Activated T-cell treated with anti-CD3 and anti-CD28 coated beads, Interleukin-2, amount 50 U/mL, for 24 hours (primary cell): Measurements from ENCODE around the gene ICAM4.

Experiments
- DNase-seq: peaks from one replicate; pipeline ENCODE4 v3.0.0-alpha.2; 2020
- H3K27ac Mint-ChIP-seq: 2 replicates; pipeline ENCODE4 v1.8.0; 2020; ENCODE audit warnings: mild to moderate bottlenecking, mixed read lengths
- H3K27me3 Mint-ChIP-seq: 2 replicates; pipeline ENCODE4 v1.8.0; 2020; ENCODE audit warnings: mixed read lengths
- H3K36me3 Mint-ChIP-seq: 2 replicates; pipeline ENCODE4 v1.8.0; 2020; ENCODE audit warnings: low read depth, mixed read lengths
- H3K4me1 Mint-ChIP-seq: 2 replicates; pipeline ENCODE4 v1.8.0; 2020; ENCODE audit warnings: low read depth, mixed read lengths
- H3K4me3 Mint-ChIP-seq: 2 replicates; pipeline ENCODE4 v1.8.0; 2020; ENCODE audit warnings: mild to moderate bottlenecking, moderate library complexity, mixed read lengths
- H3K9me3 Mint-ChIP-seq: 2 replicates; pipeline ENCODE4 v1.8.0; 2020; ENCODE audit warnings: mixed read lengths

The ICAM4 gene

DNA sequence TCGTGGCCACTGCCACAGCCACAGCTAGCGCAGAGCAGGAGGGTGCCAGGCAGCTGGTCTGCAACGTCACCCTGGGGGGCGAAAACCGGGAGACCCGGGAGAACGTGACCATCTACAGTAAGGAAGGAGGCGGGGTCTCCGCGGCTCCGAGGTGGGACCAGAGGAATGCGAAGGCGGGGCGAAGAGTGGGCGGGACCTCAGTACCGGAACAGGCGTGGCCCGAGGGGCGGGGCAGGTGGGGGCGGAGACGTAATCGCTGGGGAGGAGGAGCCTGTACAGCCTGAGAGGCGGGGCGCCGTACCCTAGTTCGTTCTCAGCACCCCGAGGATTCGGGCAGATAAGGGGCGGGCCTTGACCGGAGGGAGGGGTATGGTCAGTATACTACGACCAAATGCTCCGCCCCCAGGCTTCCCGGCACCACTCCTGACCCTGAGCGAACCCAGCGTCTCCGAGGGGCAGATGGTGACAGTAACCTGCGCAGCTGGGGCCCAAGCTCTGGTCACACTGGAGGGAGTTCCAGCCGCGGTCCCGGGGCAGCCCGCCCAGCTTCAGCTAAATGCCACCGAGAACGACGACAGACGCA is 5.5 kb downstream of the ICAM4 start:
- Mint-ChIP-seq H3K4me1 (peaks cover 74% of the 10 kb centered on the region), H3K36me3 (no peaks in the 10 kb centered on the region), H3K27me3 (peaks cover 87% of the 10 kb centered on the region), H3K9me3 (no peaks in the 10 kb centered on the region), H3K27ac (peak overlapping the region; percentile 56), H3K4me3 (peak overlapping the region; percentile 70)
- DNase-seq = peak; percentile 83

DNA sequence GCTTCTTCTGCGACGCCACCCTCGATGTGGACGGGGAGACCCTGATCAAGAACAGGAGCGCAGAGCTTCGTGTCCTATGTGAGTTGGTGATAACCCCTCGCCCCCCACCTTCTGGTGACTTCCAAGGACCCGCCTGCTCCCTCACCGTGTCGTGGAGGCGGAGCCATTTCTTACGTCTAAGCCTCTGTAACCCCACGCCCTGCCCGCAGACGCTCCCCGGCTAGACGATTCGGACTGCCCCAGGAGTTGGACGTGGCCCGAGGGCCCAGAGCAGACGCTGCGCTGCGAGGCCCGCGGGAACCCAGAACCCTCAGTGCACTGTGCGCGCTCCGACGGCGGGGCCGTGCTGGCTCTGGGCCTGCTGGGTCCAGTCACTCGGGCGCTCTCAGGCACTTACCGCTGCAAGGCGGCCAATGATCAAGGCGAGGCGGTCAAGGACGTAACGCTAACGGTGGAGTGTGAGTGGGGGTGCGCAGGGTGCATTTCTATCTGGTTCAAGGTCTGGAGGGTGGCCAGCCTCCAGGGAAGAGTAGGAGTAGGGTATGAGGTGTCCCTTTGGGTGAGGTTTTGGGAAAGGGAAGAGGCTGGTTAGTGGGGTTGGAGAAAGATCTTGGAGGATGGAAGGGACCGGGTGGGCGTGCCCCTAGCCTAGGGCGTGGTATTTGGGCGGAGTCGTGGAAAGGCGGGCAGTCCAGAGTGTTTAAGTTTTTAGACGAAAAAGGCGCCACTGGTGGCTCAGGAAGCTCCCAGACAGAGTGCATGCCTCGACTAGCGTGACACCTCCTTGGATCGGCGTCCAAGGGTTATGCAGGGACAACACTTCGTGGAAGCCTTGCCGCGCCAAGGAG is 6.3 kb downstream of the ICAM4 start:
- DNase-seq = no peak
- Mint-ChIP-seq H3K4me1 (peaks cover 66% of the 10 kb centered on the region), H3K36me3 (no peaks in the 10 kb centered on the region), H3K4me3 (peak overlapping the region; percentile 70), H3K27ac (peak overlapping the region; percentile 80), H3K9me3 (no peaks in the 10 kb centered on the region), H3K27me3 (peaks cover 80% of the 10 kb centered on the region)

DNA sequence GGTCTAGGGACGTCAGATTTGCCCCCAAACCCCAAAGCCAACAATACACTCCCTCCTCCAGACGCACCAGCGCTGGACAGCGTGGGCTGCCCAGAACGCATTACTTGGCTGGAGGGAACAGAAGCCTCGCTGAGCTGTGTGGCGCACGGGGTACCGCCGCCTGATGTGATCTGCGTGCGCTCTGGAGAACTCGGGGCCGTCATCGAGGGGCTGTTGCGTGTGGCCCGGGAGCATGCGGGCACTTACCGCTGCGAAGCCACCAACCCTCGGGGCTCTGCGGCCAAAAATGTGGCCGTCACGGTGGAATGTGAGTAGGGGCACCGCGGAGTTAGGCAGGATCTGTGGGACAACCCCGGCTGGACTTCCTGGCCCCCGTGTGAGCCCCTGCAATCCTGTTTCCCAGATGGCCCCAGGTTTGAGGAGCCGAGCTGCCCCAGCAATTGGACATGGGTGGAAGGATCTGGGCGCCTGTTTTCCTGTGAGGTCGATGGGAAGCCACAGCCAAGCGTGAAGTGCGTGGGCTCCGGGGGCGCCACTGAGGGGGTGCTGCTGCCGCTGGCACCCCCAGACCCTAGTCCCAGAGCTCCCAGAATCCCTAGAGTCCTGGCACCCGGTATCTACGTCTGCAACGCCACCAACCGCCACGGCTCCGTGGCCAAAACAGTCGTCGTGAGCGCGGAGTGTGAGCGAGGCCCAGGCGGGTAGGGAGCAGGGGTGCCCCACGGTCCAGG is 7.0 kb downstream of the ICAM4 start:
- Mint-ChIP-seq H3K27ac (no peak overlapping the region), H3K4me1 (peaks cover 61% of the 10 kb centered on the region)

DNA sequence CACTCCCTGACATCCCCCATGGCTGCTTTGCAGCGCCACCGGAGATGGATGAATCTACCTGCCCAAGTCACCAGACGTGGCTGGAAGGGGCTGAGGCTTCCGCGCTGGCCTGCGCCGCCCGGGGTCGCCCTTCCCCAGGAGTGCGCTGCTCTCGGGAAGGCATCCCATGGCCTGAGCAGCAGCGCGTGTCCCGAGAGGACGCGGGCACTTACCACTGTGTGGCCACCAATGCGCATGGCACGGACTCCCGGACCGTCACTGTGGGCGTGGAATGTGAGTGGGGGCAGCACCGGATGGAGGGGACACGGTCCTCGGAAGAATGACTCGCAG is 7.6 kb downstream of the ICAM4 start:
- Mint-ChIP-seq H3K4me1 (peaks cover 55% of the 10 kb centered on the region), H3K4me3 (no peak overlapping the region), H3K27ac (no peak overlapping the region), H3K27me3 (peaks cover 68% of the 10 kb centered on the region), H3K9me3 (no peaks in the 10 kb centered on the region), H3K36me3 (no peaks in the 10 kb centered on the region)
- no peak for DNase-seq

More for the DNA sequence above, 7.0 kb downstream of the ICAM4 start:
- Mint-ChIP-seq H3K36me3 (no peaks in the 10 kb centered on the region), H3K9me3 (no peaks in the 10 kb centered on the region), H3K27me3 (peaks cover 73% of the 10 kb centered on the region), H3K4me3 (no peak overlapping the region)
- DNase-seq = no peak

DNA sequence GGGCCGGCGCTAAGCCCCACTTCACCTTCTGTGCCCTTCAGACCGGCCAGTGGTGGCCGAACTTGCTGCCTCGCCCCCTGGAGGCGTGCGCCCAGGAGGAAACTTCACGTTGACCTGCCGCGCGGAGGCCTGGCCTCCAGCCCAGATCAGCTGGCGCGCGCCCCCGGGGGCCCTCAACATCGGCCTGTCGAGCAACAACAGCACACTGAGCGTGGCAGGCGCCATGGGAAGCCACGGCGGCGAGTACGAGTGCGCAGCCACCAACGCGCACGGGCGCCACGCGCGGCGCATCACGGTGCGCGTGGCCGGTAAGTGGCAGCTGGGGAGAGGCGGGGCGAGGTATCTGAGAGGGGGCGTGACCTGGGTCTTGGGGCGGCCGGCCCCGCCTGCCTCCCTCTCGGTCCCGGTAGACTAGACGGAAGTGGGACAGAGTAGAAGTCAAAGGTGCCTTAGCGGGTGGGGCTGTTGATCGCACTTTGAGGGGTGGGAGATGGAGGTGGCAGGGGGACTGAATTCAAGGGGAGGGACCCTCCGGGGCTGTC is 8.6 kb downstream of the ICAM4 start:
- Mint-ChIP-seq H3K27me3 (peaks cover 59% of the 10 kb centered on the region), H3K36me3 (no peaks in the 10 kb centered on the region), H3K27ac (peak overlapping the region; percentile 29), H3K4me1 (peaks cover 48% of the 10 kb centered on the region), H3K9me3 (no peaks in the 10 kb centered on the region), H3K4me3 (peak overlapping the region; percentile 63)
- peak; percentile 66 for DNase-seq

DNA sequence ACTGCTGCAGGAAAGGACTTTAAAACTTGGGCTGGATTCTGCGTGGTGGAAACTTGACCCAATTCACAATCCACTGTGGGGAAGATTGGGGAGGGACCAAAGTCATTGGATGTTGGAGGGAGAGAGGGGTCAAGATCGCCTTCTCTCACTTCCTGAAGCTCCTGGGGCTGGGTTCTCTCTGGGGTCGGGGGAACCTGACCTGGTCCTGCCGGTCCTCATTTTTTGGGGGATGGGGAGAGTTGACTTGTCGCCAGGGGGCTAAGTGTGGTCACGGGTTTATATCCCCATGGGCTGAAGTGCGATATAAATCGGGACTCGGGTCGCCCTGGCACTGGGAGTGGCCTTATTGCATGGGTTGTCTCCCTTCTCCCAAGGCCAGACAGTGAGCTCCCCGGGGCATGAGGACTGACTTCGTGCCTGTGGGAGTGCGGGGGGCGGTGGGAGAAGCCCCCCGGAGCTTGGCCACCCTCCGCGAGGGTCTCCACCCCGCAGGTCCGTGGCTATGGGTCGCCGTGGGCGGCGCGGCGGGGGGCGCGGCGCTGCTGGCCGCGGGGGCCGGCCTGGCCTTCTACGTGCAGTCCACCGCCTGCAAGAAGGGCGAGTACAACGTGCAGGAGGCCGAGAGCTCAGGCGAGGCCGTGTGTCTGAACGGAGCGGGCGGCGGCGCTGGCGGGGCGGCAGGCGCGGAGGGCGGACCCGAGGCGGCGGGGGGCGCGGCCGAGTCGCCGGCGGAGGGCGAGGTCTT is 9.3 kb downstream of the ICAM4 start:
- Mint-ChIP-seq H3K9me3 (no peaks in the 10 kb centered on the region), H3K27ac (peak overlapping the region; percentile 29), H3K4me3 (peak overlapping the region; percentile 63), H3K4me1 (peaks cover 41% of the 10 kb centered on the region), H3K27me3 (peaks cover 53% of the 10 kb centered on the region), H3K36me3 (no peaks in the 10 kb centered on the region)
- no peak for DNase-seq

DNA sequence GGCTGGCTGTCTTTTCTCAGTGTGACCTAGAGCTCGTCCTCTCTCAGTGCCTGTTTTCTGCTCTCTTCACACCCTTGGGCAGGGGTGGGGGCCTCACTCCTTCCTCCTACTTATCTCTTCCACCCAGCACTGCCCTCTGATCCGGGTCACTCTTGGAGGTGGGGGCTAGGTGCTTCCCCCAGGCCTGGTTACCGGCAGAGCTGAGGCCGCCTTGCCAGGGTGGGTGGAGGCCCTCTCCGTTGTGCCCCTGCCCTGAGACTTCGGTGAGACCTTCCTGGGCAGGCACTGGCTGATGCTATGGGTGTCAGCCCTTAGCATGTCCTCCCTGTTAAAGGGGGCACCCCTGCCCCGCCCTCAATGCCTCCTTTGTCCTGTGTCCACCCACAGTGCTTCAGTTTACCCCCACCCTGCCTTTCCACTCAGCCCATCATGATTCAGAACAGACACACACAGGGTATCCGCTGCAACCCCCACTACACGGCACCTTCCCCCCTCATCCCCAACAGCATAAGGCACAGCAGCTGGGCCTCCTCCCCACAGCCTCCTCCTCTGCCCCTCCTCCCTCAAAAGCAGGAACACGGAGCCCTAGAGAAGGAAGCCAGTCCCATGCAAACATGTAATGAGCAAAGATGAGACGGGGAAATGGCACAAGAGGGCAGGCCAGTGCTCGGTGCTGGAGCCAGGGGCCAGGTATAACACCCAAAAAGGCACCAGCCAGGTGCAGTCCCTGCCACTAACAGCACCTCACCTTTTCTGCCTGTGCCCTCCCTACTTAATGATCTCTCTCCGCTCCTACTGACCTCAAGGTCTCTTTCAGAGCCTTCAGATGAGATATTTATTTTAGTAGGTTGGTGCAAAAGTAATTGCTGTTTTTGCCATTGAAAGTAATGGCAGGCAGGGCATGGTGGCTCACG is 13.0 kb downstream of the ICAM4 start:
- peaks cover 8% of the 10 kb centered on the region for H3K36me3 Mint-ChIP-seq

DNA sequence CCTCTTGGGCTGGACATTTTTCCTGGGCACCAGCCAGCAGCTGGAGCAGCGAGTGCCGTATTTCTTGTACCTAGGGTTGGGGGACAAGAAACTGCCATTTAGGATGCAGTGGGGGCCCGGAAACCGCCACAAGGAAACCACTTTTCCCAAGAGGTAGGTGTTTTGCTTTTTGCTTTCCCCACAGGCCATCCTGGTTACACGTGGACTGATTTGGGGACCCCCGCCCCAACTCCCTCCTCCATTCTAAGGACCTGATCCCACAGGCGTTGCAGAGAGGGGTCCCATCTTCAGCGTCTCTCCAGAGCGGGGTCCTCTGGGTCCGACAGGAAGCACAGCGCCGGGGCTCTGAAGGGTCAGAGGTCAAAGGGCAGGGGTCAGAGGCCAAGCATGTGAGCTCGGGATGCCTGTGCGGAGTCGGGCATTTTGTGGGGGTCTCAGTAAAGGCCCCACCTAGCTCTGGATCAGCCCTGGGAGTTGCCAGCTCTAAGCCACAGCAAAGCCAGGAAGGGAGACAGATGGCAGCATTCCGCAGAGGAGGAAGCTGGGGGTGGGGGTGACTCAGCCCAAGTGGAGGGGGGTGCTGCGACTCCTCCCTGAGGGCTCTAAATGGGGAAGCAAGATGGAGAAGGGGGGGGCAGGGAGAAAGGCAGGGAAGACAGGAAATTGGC is 18.5 kb downstream of the ICAM4 start:
- DNase-seq = no peak
- H3K27ac Mint-ChIP-seq = no peak overlapping the region
- no peaks in the 10 kb centered on the region for H3K9me3 Mint-ChIP-seq
- no peak overlapping the region for H3K4me3 Mint-ChIP-seq
- peaks cover 22% of the 10 kb centered on the region for H3K36me3 Mint-ChIP-seq
- peaks cover 15% of the 10 kb centered on the region for H3K4me1 Mint-ChIP-seq
- H3K27me3 Mint-ChIP-seq = no peaks in the 10 kb centered on the region

More for the DNA sequence above, 13.0 kb downstream of the ICAM4 start:
- no peak overlapping the region for H3K27ac Mint-ChIP-seq
- no peak for DNase-seq
- H3K4me1 Mint-ChIP-seq = peaks cover 25% of the 10 kb centered on the region
- H3K4me3 Mint-ChIP-seq = no peak overlapping the region
- no peaks in the 10 kb centered on the region for H3K9me3 Mint-ChIP-seq
- H3K27me3 Mint-ChIP-seq = peaks cover 15% of the 10 kb centered on the region

DNA sequence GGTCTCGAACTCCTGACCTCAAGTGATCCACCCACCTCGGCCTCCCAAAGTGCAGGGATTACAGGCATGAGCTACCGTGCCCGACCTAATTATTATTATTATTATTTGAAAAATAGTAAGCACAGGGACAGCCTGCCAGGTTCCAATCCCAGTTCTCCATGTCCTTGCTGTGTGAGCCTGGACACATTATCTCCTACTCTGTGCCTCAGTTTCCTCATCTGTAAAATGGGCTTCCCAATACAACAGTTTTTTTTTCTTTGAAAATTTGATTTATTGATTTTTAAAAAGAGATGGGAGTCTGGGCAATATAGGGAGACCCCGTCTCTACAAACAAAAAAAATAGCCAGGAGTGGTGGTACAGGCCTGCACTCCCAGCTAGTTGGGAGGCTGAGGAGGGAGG is 19.6 kb downstream of the ICAM4 start:
- Mint-ChIP-seq H3K27me3 (no peaks in the 10 kb centered on the region), H3K36me3 (peaks cover 31% of the 10 kb centered on the region), H3K27ac (no peak overlapping the region), H3K4me1 (peaks cover 15% of the 10 kb centered on the region), H3K4me3 (no peak overlapping the region), H3K9me3 (no peaks in the 10 kb centered on the region)
- no peak for DNase-seq

DNA sequence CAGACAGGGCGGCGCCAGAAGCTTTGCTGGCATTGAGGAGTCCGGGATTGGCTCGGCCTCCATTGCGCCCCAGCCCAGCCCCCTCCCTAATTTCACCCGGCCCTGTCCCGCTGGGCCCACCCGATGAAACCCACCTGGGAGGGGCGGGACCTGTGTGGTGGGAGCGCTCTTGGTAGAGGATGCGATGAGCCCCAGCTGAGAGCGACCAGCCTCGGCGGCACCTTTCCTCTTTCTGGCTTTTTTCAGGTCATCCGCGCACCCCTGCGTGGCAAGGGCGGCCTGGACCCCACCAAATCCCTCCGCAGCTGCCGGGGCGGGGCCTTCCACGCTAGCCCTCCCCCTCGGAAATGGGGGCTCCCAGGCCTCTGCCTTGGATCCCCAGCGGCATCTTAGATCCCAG is 22.7 kb downstream of the ICAM4 start, which contains the start of gene ZGLP1:
TSS of gene ZGLP1 (minus strand) at position 393 of the 400 bp plus-strand sequence.
- no peak within 1 kb of the TSS for H3K4me3 Mint-ChIP-seq
- no peak for DNase-seq
- H3K36me3 Mint-ChIP-seq = peaks cover 41% of the 10 kb centered on the region
- no peak within 1 kb of the TSS for H3K27ac Mint-ChIP-seq
- no peaks in the 10 kb centered on the region for H3K27me3 Mint-ChIP-seq
- peaks cover 8% of the 10 kb centered on the region for H3K4me1 Mint-ChIP-seq
- H3K9me3 Mint-ChIP-seq = no peaks in the 10 kb centered on the region

DNA sequence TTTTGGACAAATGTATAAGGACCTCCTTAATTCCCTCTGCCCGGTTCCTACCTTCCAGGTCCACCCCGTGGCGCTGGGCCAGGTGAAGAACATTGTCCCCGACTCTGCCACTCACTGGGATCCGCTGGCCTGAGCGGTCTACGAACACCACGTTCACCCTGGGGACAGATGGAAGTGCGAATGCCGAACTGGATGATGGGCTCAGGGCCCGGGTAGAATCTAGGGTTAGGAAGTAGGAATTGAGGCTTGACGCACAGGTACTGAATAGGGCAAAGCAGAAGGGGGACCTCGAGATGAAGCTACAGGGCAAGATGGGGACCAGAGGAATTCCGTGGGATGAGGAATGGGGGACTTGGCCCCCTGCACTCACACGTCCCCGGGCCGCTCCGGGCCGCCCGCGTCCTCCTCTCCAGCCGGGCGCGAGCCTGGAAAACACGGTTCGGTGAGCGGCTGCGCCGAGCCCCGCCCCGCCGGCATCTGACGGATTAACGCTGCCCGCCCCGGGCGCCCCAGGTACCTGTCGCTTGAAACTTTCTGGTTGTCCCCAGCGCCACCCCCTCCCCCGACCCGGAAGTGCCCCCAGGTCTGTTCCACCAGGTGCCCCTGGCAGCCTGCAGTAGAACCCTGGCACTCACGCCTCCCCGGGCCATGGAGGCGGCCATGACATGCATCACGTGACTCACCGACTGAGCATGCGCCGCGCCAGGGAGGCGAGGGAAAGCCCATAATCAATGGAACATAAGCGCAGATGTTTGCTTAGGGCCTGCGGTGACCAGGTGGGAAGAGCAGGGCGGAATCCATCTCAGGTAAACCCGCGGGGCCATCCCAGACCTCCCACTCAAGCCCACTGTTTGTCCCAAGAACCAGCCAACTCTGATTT is 28.8 kb downstream of the ICAM4 start, which contains the start of gene FDX2:
TSS of gene FDX2 (minus strand) at position 681 of the 880 bp plus-strand sequence. CDS start at position 662, 19 bp downstream.
- peaks cover 18% of the 10 kb centered on the region for H3K4me1 Mint-ChIP-seq
- H3K4me3 Mint-ChIP-seq = peak within 1 kb of the TSS; percentile 92
- DNase-seq = peak; percentile 95

More for the DNA sequence above, 28.8 kb downstream of the ICAM4 start, which contains the start of gene FDX2:
- Mint-ChIP-seq H3K9me3 (no peaks in the 10 kb centered on the region), H3K27ac (peak within 1 kb of the TSS; percentile 93), H3K36me3 (peaks cover 75% of the 10 kb centered on the region), H3K27me3 (no peaks in the 10 kb centered on the region)
